ENCODE measurements around the gene TRAPPC3L. TPM values are rescaled to one million over a fixed set of nuclear protein-coding genes. Genes with fewer than 3 reads are reported as not detected.

TRAPPC3L gene
- total and polyA plus RNA-seq, 2 of the 8 experiments (the other 6 are each of a cell fraction or from before 2014, with no cell fraction given) = not detected

GRCh38 chr6:116461932-116462885, 83.3 kb downstream of the TRAPPC3L start (continued):
- no peak for TF ChIP-seq RXRA (IDR thresholded peaks at IDR 0.05; ENCODE audit: insufficient read depth, low read depth, low read length)
- TF ChIP-seq, protein P1, sequence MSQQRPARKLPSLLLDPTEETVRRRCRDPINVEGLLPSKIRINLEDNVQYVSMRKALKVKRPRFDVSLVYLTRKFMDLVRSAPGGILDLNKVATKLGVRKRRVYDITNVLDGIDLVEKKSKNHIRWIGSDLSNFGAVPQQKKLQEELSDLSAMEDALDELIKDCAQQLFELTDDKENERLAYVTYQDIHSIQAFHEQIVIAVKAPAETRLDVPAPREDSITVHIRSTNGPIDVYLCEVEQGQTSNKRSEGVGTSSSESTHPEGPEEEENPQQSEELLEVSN (IDR thresholded peaks at IDR 0.05) = peak; percentile 97
- TF ChIP-seq CTBP2 (IDR thresholded peaks at IDR 0.05; ENCODE audit: borderline replicate concordance, insufficient read depth, insufficient read length, low read length) = no peak
- TF ChIP-seq ASH2L (IDR thresholded peaks at IDR 0.05; ENCODE audit: low read length) = peak; percentile 92
- TF ChIP-seq, protein P2, sequence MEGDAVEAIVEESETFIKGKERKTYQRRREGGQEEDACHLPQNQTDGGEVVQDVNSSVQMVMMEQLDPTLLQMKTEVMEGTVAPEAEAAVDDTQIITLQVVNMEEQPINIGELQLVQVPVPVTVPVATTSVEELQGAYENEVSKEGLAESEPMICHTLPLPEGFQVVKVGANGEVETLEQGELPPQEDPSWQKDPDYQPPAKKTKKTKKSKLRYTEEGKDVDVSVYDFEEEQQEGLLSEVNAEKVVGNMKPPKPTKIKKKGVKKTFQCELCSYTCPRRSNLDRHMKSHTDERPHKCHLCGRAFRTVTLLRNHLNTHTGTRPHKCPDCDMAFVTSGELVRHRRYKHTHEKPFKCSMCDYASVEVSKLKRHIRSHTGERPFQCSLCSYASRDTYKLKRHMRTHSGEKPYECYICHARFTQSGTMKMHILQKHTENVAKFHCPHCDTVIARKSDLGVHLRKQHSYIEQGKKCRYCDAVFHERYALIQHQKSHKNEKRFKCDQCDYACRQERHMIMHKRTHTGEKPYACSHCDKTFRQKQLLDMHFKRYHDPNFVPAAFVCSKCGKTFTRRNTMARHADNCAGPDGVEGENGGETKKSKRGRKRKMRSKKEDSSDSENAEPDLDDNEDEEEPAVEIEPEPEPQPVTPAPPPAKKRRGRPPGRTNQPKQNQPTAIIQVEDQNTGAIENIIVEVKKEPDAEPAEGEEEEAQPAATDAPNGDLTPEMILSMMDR (IDR thresholded peaks at IDR 0.05; ENCODE audit: control extremely low read depth in 1 of 3, insufficient read depth in 1 of 3, low read depth in 1 of 3, low read length in 3 of 3) = peak in 1 of 3 experiments; percentile 11; a peak in 1 of 4 replicates
- TF ChIP-seq JUN (IDR thresholded peaks at IDR 0.05; ENCODE audit: low read depth, low read length) = no peak
- no peak for TF ChIP-seq RFX5 (IDR thresholded peaks at IDR 0.05; ENCODE audit: borderline replicate concordance, low read depth, low read length)
- no peak for TF ChIP-seq SP2 (IDR thresholded peaks at IDR 0.05; ENCODE audit: low read length)
- TF ChIP-seq TBP (IDR thresholded peaks at IDR 0.05; ENCODE audit: low read depth, low read length) = peak; percentile 44; the same call in 1 of the 2 replicates
- TF ChIP-seq NANOG (IDR thresholded peaks at IDR 0.05; ENCODE audit: insufficient read depth, low read depth, low read length, poor library complexity, severe bottlenecking) = no peak
- no peak for TF ChIP-seq SIRT6 (IDR thresholded peaks at IDR 0.05; ENCODE audit: low read length)
- TF ChIP-seq KDM1A (IDR thresholded peaks at IDR 0.05; ENCODE audit: borderline replicate concordance, low read length) = peak; percentile 71; the same call in 1 of the 2 replicates
- TF ChIP-seq TAF7 (optimal IDR thresholded peaks at IDR 0.05; ENCODE audit: borderline replicate concordance, low read depth, low read length) = peak; percentile 58
- no peak for TF ChIP-seq SRF (IDR thresholded peaks at IDR 0.05; ENCODE audit: low read depth, low read length)
- no peak for TF ChIP-seq CHD2 (IDR thresholded peaks at IDR 0.05; ENCODE audit: low read length)
- no peak for TF ChIP-seq CBX5 (IDR thresholded peaks at IDR 0.05; ENCODE audit: low read depth, low read length)
- peak; percentile 28; the same call in 1 of the 2 replicates for TF ChIP-seq CREB1 (IDR thresholded peaks at IDR 0.05)
- peak in 1 of 2 experiments; percentile 51; a peak in 2 of 3 replicates for TF ChIP-seq POLR2A (IDR thresholded peaks at IDR 0.05; ENCODE audit: control extremely low read depth in 1 of 2, low read depth in 2 of 2, low read length in 2 of 2)
- TF ChIP-seq NRF1 (IDR thresholded peaks at IDR 0.05; ENCODE audit: low read depth, low read length) = no peak
- TF ChIP-seq, protein P3, sequence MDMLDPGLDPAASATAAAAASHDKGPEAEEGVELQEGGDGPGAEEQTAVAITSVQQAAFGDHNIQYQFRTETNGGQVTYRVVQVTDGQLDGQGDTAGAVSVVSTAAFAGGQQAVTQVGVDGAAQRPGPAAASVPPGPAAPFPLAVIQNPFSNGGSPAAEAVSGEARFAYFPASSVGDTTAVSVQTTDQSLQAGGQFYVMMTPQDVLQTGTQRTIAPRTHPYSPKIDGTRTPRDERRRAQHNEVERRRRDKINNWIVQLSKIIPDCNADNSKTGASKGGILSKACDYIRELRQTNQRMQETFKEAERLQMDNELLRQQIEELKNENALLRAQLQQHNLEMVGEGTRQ (IDR thresholded peaks at IDR 0.05; ENCODE audit: low read length) = no peak

Data from H1 (cell line).